ENCODE data around the gene PXDC1.

Gene PXDC1

GRCh38 chr6:3766214-3766613 lies 14.7 kb upstream of the PXDC1 start:
- H3K4me3 ChIP-seq (ENCODE audit: low read length): no peak overlapping the region
- TF ChIP-seq CTCF (conservative IDR thresholded peaks at IDR 0.05; ENCODE audit: low read length): no peak
- peak; percentile 91 for DNase-seq (ENCODE audit: low read depth)

GRCh38 chr6:3765415-3765814 lies 13.9 kb upstream of the PXDC1 start:
- no peak for TF ChIP-seq CTCF (conservative IDR thresholded peaks at IDR 0.05; ENCODE audit: low read length)
- no peak for DNase-seq (ENCODE audit: low read depth)

GRCh38 chr6:3764516-3765335 lies 13.2 kb upstream of the PXDC1 start:
- DNase-seq (ENCODE audit: low read depth): no peak

More at GRCh38 chr6:3765415-3765814, 13.9 kb upstream of the PXDC1 start:
- H3K4me3 ChIP-seq (ENCODE audit: low read length): no peak overlapping the region

GRCh38 chr6:3762852-3763251 lies 11.3 kb upstream of the PXDC1 start:
- no peak for DNase-seq (ENCODE audit: low read depth)
- TF ChIP-seq CTCF (conservative IDR thresholded peaks at IDR 0.05; ENCODE audit: low read length): no peak
- no peak overlapping the region for H3K4me3 ChIP-seq (ENCODE audit: low read length)

More at GRCh38 chr6:3764516-3765335, 13.2 kb upstream of the PXDC1 start:
- TF ChIP-seq CTCF (conservative IDR thresholded peaks at IDR 0.05; ENCODE audit: low read length): no peak
- no peak overlapping the region for H3K4me3 ChIP-seq (ENCODE audit: low read length)

GRCh38 chr6:3762359-3762758 lies 10.8 kb upstream of the PXDC1 start:
- no peak overlapping the region for H3K4me3 ChIP-seq (ENCODE audit: low read length)
- DNase-seq (ENCODE audit: low read depth): no peak
- no peak for TF ChIP-seq CTCF (conservative IDR thresholded peaks at IDR 0.05; ENCODE audit: low read length)

- no peak for DNase-seq (ENCODE audit: low read depth)
- no peak for TF ChIP-seq CTCF (conservative IDR thresholded peaks at IDR 0.05; ENCODE audit: low read length)
- H3K4me3 ChIP-seq (ENCODE audit: low read length): no peak overlapping the region
These were observed 10.4 kb upstream of the PXDC1 start for GRCh38 chr6:3761989-3762270.

GRCh38 chr6:3759646-3760232 lies 8.2 kb upstream of the PXDC1 start:
- no peak overlapping the region for H3K4me3 ChIP-seq (ENCODE audit: low read length)
- DNase-seq (ENCODE audit: low read depth): peak; percentile 93
- TF ChIP-seq CTCF (conservative IDR thresholded peaks at IDR 0.05; ENCODE audit: low read length): 0 out of 2 replicates have a peak, but pooled peaks have one; percentile 4

Measured in AG10803 (cell line).